PC-9 (cell line): ENCODE measurements around the gene ALPK3. TPM values are rescaled to one million over a fixed set of nuclear protein-coding genes. Genes with fewer than 3 reads are reported as not detected.

Experiments
- BruUV-seq: library from RNA; stranded (reverse); fragments of 400-500 nt; replicated peaks from 2 replicates; lab custom pipeline; 2021; lab: Mats Ljungman, UMichigan
- CTCF ChIA-PET: fragments of 300-600 bp; sonication (Branson Sonifier 250); formaldehyde crosslinking; loops from one replicate; lab custom pipeline; 2022; ENCODE audit warnings: antibody characterized with exemption; lab: Charles Lee
- POLR2A ChIA-PET: fragments of 300-600 bp; sonication (Branson Sonifier 250); formaldehyde crosslinking; loops from one replicate; lab custom pipeline; 2022; ENCODE audit warnings: antibody characterized with exemption; ENCODE audit not compliant: unreplicated experiment; lab: Charles Lee
- DNase-seq, 2 experiments: peaks; one replicate each; pipeline versions ENCODE4 v3.0.0 to v3.0.0-alpha.2; 2015 to 2022; ENCODE audit warnings: mixed read lengths in 1 of 2
- H2AFZ ChIP-seq: fragments of 200-600 bp; sonication (generic); 2 replicates; pipeline ENCODE4 v1.8.1; 2017; ENCODE audit warnings: antibody characterized with exemption
- H3F3A ChIP-seq: fragments of 200-600 bp; sonication (generic); 2 replicates; pipeline ENCODE4 v1.8.1; 2017; ENCODE audit warnings: antibody characterized with exemption, mild to moderate bottlenecking, low read depth; ENCODE audit not compliant: insufficient read depth
- H3K27ac ChIP-seq: fragments of 200-600 bp; sonication (generic); 2 replicates; pipeline ENCODE4 v1.6.1; 2016; ENCODE audit warnings: mixed run types
- H3K27me3 ChIP-seq: fragments of 200-600 bp; sonication (generic); 2 replicates; pipeline ENCODE4 v1.6.1; 2016; ENCODE audit warnings: low read depth, mixed run types; ENCODE audit not compliant: insufficient read depth
- H3K36me3 ChIP-seq: fragments of 200-600 bp; sonication (generic); 2 replicates; pipeline ENCODE4 v1.6.1; 2016; ENCODE audit warnings: low read depth, mixed run types
- H3K4me1 ChIP-seq: fragments of 200-600 bp; sonication (generic); replicated peaks from 2 replicates; pipeline ENCODE4 v1.6.1; 2016; ENCODE audit warnings: mixed run types; ENCODE audit not compliant: insufficient read depth
- H3K4me2 ChIP-seq: fragments of 200-600 bp; sonication (generic); 2 replicates; pipeline ENCODE4 v1.6.1; 2017; ENCODE audit warnings: mixed run types
- H3K4me3 ChIP-seq: fragments of 200-600 bp; sonication (generic); 2 replicates; pipeline ENCODE4 v1.6.1; 2016; ENCODE audit warnings: mixed run types
- H3K79me2 ChIP-seq: fragments of 200-600 bp; sonication (generic); 2 replicates; pipeline ENCODE4 v1.6.1; 2017; ENCODE audit warnings: low read depth, mixed run types
- H3K9me2 ChIP-seq: fragments of 200-600 bp; sonication (generic); 2 replicates; pipeline ENCODE4 v1.8.1; 2017; ENCODE audit warnings: mild to moderate bottlenecking; ENCODE audit not compliant: insufficient read depth
- H3K9me3 ChIP-seq: fragments of 200-600 bp; sonication (generic); 2 replicates; pipeline ENCODE4 v1.8.1; 2016; ENCODE audit warnings: low read depth; ENCODE audit not compliant: insufficient read depth
- H4K20me1 ChIP-seq: fragments of 200-600 bp; sonication (generic); 2 replicates; pipeline ENCODE4 v1.8.1; 2017; ENCODE audit not compliant: insufficient read depth
- CTCF ChIP-seq: fragments of 200-600 bp; sonication (generic); conservative IDR thresholded peaks from 2 replicates; pipeline ENCODE4 v1.6.1; 2017; ENCODE audit warnings: mixed run types, antibody characterized with exemption, mild to moderate bottlenecking, moderate library complexity
- EZH2 ChIP-seq: fragments of 200-600 bp; sonication (generic); IDR thresholded peaks from 2 replicates; pipeline ENCODE4 v1.8.0; 2017; ENCODE audit warnings: antibody characterized with exemption, low read depth
- intact Hi-C: fragments of 100-400 bp; cut with micrococcal nuclease; formaldehyde crosslinking; loops from one replicate; pipeline ENCODE4 v1.10.0; 2022; ENCODE audit not compliant: unreplicated experiment
- total RNA-seq: library from RNA; stranded (reverse); gene quantifications from 2 replicates; pipeline ENCODE4 v1.2.3, GENCODE V29; 2021

The ALPK3 gene
- total RNA-seq, 1 experiment from 2014 or later = 8.1 TPM

GRCh38 chr15:84773716-84774115 lies 43.4 kb upstream of the ALPK3 start:
- Histone ChIP-seq H3K36me3 (peaks cover 4% of the 10 kb centered on the region; the same call in 1 of the 2 replicates), H4K20me1 (no peaks in the 10 kb centered on the region; the same call in 1 of the 2 replicates), H3K4me3 (no peak overlapping the region), H3K9me2 (no peaks in the 10 kb centered on the region), H3K27me3 (no peaks in the 10 kb centered on the region), H3K79me2 (peaks cover 55% of the 10 kb centered on the region), H3K4me2 (no peak overlapping the region), H3K4me1 (no peaks in the 10 kb centered on the region), H3F3A (no peaks in the 10 kb centered on the region; the same call in 1 of the 2 replicates), H2AFZ (no peak overlapping the region), H3K27ac (no peak overlapping the region), H3K9me3 (no peaks in the 10 kb centered on the region)
- DNase-seq = no peak
- ChIA-PET CTCF (interaction anchor here (0.6 kb wide), 1 partner anchor 50 kb away, joined by 4 read pairs; no protein-coding TSS in a partner anchor), POLR2A (interaction anchor here (0.6 kb wide), 1 partner anchor 100 kb away, joined by 5 read pairs; no protein-coding TSS in a partner anchor)
- TF ChIP-seq EZH2 (no peak), CTCF (no peak)
- intact Hi-C loops = no loop called here
- no TSS peak for BruUV-seq

GRCh38 chr15:84775867-84776449 lies 41.2 kb upstream of the ALPK3 start:
- CTCF ChIA-PET = no interaction called here
- Histone ChIP-seq H3K9me2 (no peaks in the 10 kb centered on the region), H3K36me3 (peaks cover 4% of the 10 kb centered on the region; the same call in 1 of the 2 replicates), H3K9me3 (no peaks in the 10 kb centered on the region), H3K79me2 (peaks cover 49% of the 10 kb centered on the region), H3K4me3 (no peak overlapping the region), H3K27me3 (no peaks in the 10 kb centered on the region), H2AFZ (no peak overlapping the region), H3K27ac (no peak overlapping the region), H4K20me1 (no peaks in the 10 kb centered on the region; the same call in 1 of the 2 replicates), H3K4me1 (no peaks in the 10 kb centered on the region), H3F3A (no peaks in the 10 kb centered on the region), H3K4me2 (no peak overlapping the region)
- POLR2A ChIA-PET = no interaction called here
- intact Hi-C loops = no loop called here
- BruUV-seq = no TSS peak
- DNase-seq = no peak
- TF ChIP-seq EZH2 = no peak
- no peak for TF ChIP-seq CTCF

GRCh38 chr15:84778194-84778593 lies 39.0 kb upstream of the ALPK3 start:
- POLR2A ChIA-PET = no interaction called here
- no peaks in the 10 kb centered on the region; the same call in 1 of the 2 replicates for H4K20me1 ChIP-seq
- H3F3A ChIP-seq = no peaks in the 10 kb centered on the region
- H3K27me3 ChIP-seq = no peaks in the 10 kb centered on the region
- no peaks in the 10 kb centered on the region for H3K4me1 ChIP-seq
- peaks cover 40% of the 10 kb centered on the region for H3K79me2 ChIP-seq
- intact Hi-C loops = no loop called here
- peaks cover 13% of the 10 kb centered on the region; the same call in 1 of the 2 replicates for H3K36me3 ChIP-seq
- no TSS peak for BruUV-seq
- no peak for DNase-seq
- H3K9me2 ChIP-seq = no peaks in the 10 kb centered on the region
- no peak overlapping the region for H3K4me3 ChIP-seq
- TF ChIP-seq CTCF (no peak), EZH2 (no peak)
- H2AFZ ChIP-seq = no peak overlapping the region
- H3K27ac ChIP-seq = no peak overlapping the region
- CTCF ChIA-PET = no interaction called here
- no peak overlapping the region for H3K4me2 ChIP-seq
- no peaks in the 10 kb centered on the region for H3K9me3 ChIP-seq
